Mesenteric fat pad (tissue), 1 donor: ENCODE measurements around the gene ABCA9. TPM values are rescaled to one million over a fixed set of nuclear protein-coding genes. Genes with fewer than 3 reads are reported as not detected.
"Not testable (repeated sequence)": the region's sequence is repeated elsewhere in the genome, so short reads cannot be mapped to it uniquely, and the experiment has no call there.

Experiments used
- DNase-seq: peaks from one replicate; pipeline ENCODE4 v3.0.0-alpha.2; 2020; ENCODE audit warnings: low spot score
- total RNA-seq: library from RNA; stranded (reverse); fragmentation: NEBNext Ultra II Directional; extraction: Animal tissue kit (Norgen Biotek cat#: 25700); gene quantifications from one replicate; pipeline ENCODE4 v1.2.1, GENCODE V29; 2021
- donor health status: DM: yes; HTN: yes; CAD: no.

ABCA9 gene
- total RNA-seq, 1 donor from 2014 or later = 57.5 TPM

DNA sequence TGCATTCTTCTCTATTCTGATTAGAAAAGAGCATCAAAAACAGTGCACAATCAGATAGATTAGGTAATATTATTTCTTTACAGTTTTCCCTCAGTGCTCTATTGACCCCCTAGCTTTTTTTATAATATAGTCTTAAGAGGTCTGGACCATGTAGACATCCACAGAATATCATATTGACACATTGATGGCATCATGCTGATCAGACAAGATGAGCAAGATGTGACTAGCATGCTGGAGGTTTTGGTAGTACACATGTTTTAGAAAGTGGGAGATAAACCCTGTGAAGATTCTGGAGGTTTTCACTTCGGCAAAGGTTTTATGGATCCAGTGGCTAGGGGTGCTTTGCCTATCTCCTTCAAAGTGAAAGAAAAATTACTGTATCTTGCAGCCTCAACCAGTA is 102.8 kb downstream of the ABCA9 start:
- DNase-seq = no peak

DNA sequence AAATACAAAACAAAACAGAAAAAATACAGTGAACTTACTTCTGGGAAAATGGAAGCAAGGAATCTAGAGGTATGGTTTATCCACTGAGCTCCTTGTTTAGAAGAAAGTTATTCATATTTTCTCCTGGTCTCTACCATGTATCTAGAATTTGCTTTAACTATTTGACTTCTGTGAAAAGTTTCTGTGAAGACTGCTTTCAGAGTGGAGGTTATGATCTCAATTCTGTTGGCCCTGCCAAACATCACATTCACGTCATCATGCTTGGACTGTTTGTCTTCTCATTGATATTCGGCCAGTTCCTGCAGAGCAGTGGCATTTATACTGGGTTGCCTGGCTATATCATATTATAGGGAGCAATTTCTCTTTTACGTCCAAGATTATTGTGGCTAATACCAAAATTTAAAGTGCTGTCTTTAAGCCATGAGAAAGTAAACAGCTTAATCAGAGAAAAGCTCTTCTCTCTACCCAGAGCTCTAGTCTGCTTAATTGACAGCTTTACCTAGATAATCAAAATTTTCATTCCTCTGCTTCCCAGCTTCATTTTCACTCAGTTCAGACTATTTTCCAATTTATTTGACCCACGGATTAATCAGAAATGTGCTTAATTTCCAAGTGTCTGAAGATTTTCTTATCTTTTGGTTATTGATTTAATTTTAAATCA is 105.4 kb downstream of the ABCA9 start, which contains the start of gene ABCA8:
Gene ABCA8, minus strand, starts transcription at position 212 of the 661 bp plus-strand sequence. CDS start 13,358 bp downstream, outside the sequence.
- no peak for DNase-seq

GRCh38 chr17:68954146-68954896 is 106.4 kb downstream of the ABCA9 start:
- no peak for DNase-seq

- no peak for DNase-seq
These were observed 107.3 kb downstream of the ABCA9 start for GRCh38 chr17:68953340-68953997.

DNA sequence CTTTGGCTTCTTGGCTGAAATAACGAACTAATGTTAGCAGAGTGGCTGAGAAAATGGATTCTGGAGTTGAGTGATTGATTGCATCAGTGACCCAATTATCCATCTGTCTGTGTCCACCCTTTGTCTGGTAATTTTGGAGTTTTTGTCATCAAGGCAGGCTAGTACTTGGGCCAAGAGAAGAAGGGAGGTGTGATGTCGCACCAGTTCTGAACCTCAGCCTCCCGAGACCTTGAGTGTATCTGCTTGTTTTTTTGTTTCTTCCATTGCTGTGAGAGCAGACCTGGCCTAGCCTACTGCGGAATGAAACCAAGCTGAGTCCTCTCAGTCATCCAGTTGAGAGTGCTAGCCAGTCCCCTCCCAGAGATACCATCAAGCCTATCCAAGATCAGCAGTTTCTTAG is 110.0 kb downstream of the ABCA9 start:
- no peak for DNase-seq

GRCh38 chr17:68947868-68948267 is 112.9 kb downstream of the ABCA9 start:
- DNase-seq = not testable (repeated sequence)

- DNase-seq = no peak
These were observed 116.2 kb downstream of the ABCA9 start for GRCh38 chr17:68944435-68945035.

- not testable (repeated sequence) for DNase-seq
These were observed 116.9 kb downstream of the ABCA9 start for GRCh38 chr17:68943812-68944182.

GRCh38 chr17:68943123-68943811 is 117.5 kb downstream of the ABCA9 start:
- DNase-seq = no peak

DNA sequence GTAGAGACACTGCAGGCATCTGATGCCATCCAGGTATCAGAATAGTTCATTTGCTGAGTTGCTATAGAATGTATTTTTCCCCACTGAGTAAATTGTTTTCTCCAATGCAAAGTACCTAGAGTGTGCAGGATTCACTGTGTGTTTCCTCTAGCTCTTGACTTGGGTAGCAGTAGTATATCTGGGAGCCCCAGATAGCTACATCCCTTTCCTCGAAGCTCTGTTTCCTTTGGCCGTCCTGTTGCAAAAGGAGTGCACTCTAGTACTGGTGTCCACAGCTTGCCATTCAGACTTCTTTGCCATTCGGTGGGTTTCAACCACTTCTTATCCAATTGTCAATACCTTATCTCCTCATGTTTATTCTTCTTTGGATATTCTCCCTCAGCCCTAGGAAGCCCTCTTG is 118.3 kb downstream of the ABCA9 start:
- DNase-seq = no peak

- DNase-seq = no peak
These were observed 119.0 kb downstream of the ABCA9 start for GRCh38 chr17:68941761-68942160.

DNA sequence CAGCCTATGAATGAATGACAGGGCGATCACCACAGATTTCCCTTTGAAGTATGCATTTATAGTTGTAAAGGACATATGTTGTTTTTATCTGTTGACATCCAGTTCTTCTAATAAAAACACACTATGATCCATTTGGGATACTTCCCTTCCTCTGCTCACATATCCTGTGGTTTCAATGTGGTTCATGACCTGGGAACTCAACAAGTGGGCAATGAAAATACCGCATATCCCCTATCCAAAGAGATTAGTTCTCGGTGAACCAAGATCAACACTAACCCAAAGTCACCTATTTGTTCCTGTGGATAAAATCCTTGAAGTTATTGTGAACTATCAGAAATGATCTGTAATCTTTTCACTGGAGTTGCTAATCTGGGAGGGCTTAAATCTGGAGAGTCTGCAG is 121.5 kb downstream of the ABCA9 start:
- DNase-seq = no peak

GRCh38 chr17:68937890-68938514 is 122.7 kb downstream of the ABCA9 start:
- no peak for DNase-seq

DNA sequence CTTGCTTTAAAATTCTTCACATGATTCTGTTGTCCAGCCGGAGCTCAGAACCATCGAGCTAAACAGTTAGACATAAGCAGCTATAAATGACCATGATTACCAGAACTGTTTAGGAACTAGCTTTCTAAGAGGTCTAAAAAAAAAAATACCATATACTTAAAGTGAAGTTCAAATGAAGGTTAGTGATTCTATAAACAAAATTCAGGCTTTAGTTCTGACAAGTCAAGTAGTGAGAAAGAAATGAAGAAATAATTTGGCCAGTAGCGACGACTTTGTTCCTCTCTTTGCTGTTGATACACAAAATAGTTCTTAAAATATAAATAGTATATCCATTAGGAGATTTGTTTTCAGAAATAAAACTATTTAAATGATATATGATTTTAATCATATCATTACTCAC is 133.2 kb downstream of the ABCA9 start:
- no peak for DNase-seq

DNA sequence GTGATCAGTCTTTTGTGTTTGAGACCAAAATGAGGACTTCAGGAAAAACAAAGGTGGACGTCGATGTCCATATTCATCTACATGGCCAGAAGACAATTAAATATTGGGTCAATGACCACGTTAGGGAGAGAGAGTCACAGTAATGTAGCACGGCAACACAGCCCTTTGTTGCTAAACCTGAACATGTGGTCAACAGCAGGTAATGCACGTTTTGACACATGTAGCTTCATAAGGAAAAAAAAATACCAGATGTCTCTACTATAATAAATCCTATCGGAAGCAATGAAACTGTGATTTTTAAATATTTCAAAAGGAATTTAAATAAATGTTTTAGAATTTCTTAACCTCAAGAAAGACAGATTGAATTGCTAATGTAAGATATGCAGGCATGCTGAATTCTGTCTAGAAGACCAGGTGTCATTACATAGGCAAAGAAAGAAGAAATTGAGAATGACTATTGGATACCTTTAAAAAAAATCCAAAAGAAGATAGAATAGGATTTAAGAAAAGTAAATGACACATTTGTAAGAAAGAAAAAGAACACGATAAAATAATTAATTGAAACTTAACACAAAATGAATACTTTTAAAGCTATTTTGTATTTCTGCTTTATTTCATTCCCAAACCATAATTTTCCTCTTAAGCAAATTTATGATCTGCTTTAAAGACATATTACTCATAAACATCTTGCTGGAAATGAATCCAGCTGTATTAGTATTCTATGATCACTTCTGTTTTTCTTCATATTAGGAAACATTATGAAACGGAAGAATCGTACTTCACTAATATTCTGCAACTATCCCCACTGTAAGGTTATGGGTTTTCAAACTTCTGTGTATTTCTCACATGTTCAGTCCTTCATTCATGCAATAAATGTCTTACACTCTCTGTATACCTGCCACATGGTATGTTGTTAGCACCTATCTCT is 135.7 kb downstream of the ABCA9 start:
- no peak for DNase-seq
